GM23338 (cell line): Measurements from ENCODE around the gene GATA1. TPM values are rescaled to one million over a fixed set of nuclear protein-coding genes. Genes with fewer than 3 reads are reported as not detected.

Source experiments
- ATAC-seq: fragments of 200-7000 bp; cut with Tn5 transposase; 3 replicates; pipeline ENCODE4 v1.9.1; 2020
- DNase-seq: peaks from one replicate; pipeline ENCODE4 v3.0.0-alpha.2; 2015; ENCODE audit warnings: low spot score
- H2AFZ ChIP-seq: fragments of 200-600 bp; sonication (generic); 2 replicates; pipeline ENCODE4 v1.8.0; 2016; ENCODE audit warnings: antibody characterized with exemption, mild to moderate bottlenecking, moderate library complexity
- H3F3A ChIP-seq: fragments of 200-600 bp; sonication (generic); replicated peaks from 2 replicates; pipeline ENCODE4 v1.8.0; 2017; ENCODE audit warnings: antibody characterized with exemption, mixed run types, low read depth
- H3K27ac ChIP-seq: fragments of 200-600 bp; sonication (generic); 2 replicates; pipeline ENCODE4 v1.6.1; 2016; ENCODE audit warnings: low read depth
- H3K27me3 ChIP-seq: fragments of 200-600 bp; sonication (generic); 2 replicates; pipeline ENCODE4 v1.8.0; 2016; ENCODE audit warnings: mild to moderate bottlenecking, mixed run types, moderate library complexity; ENCODE audit not compliant: insufficient read depth
- H3K36me3 ChIP-seq: fragments of 200-600 bp; sonication (generic); 2 replicates; pipeline ENCODE4 v1.8.0; 2016; ENCODE audit warnings: mild to moderate bottlenecking; ENCODE audit not compliant: insufficient read depth
- H3K4me1 ChIP-seq: fragments of 200-600 bp; sonication (generic); 2 replicates; pipeline ENCODE4 v1.8.0; 2016; ENCODE audit warnings: mild to moderate bottlenecking, moderate library complexity; ENCODE audit not compliant: insufficient read depth
- H3K4me2 ChIP-seq: fragments of 200-600 bp; sonication (generic); 2 replicates; pipeline ENCODE4 v1.7.1; 2017; ENCODE audit warnings: mixed run types
- H3K4me3 ChIP-seq: fragments of 200-600 bp; sonication (generic); 2 replicates; pipeline ENCODE4 v1.6.1; 2016; ENCODE audit warnings: mixed run types
- H3K79me2 ChIP-seq: fragments of 200-600 bp; sonication (generic); replicated peaks from 2 replicates; pipeline ENCODE4 v1.8.0; 2017; ENCODE audit warnings: mild to moderate bottlenecking; ENCODE audit not compliant: insufficient read depth
- H3K9me2 ChIP-seq: fragments of 200-600 bp; sonication (generic); 2 replicates; pipeline ENCODE4 v1.8.0; 2017; ENCODE audit not compliant: insufficient read depth
- H4K20me1 ChIP-seq: fragments of 200-600 bp; sonication (generic); replicated peaks from 2 replicates; pipeline ENCODE4 v1.8.0; 2017; ENCODE audit warnings: mild to moderate bottlenecking; ENCODE audit not compliant: insufficient read depth
- H3K27ac Mint-ChIP-seq: 2 replicates; pipeline ENCODE4 v1.8.0; 2020; ENCODE audit warnings: inconsistent platforms, mild to moderate bottlenecking, moderate library complexity, mixed read lengths
- H3K27me3 Mint-ChIP-seq: 3 replicates; pipeline ENCODE4 v1.8.0; 2022; ENCODE audit warnings: low read depth, mild to moderate bottlenecking, moderate library complexity, mixed read lengths, inconsistent platforms; ENCODE audit not compliant: insufficient read depth, poor library complexity
- H3K36me3 Mint-ChIP-seq: 3 replicates; pipeline ENCODE4 v1.8.0; 2021; ENCODE audit warnings: low read depth, mild to moderate bottlenecking, inconsistent platforms, moderate library complexity, mixed read lengths
- H3K4me1 Mint-ChIP-seq: 3 replicates; pipeline ENCODE4 v1.8.0; 2020; ENCODE audit warnings: mild to moderate bottlenecking, inconsistent platforms, mixed read lengths
- H3K4me3 Mint-ChIP-seq: 3 replicates; pipeline ENCODE4 v1.8.0; 2021; ENCODE audit warnings: moderate library complexity, mild to moderate bottlenecking, inconsistent platforms, mixed read lengths
- H3K9me3 Mint-ChIP-seq: 3 replicates; pipeline ENCODE4 v1.8.0; 2020; ENCODE audit warnings: moderate library complexity, mild to moderate bottlenecking, inconsistent platforms, mixed read lengths
- CREB1 ChIP-seq: fragments of 250-450 bp; sonication (Bioruptor Pico); IDR thresholded peaks from 2 replicates; pipeline ENCODE4 v1.5.0; 2020; ENCODE audit warnings: low read depth, mild to moderate bottlenecking, moderate library complexity
- CTCF ChIP-seq, 2 experiments: fragments of 200-600 bp in 1 of 2; sonication (generic) in 1 of 2; conservative IDR thresholded peaks; 2 replicates each; pipeline versions ENCODE4 v1.5.1 to v1.6.1; 2016 to 2017; ENCODE audit warnings: antibody characterized with exemption in 2 of 2, low read depth in 2 of 2, mild to moderate bottlenecking in 2 of 2, moderate library complexity in 1 of 2
- ETS1 ChIP-seq: IDR thresholded peaks from 2 replicates; pipeline ENCODE4 v1.6.1; 2016; ENCODE audit warnings: antibody characterized with exemption
- EZH2 ChIP-seq: fragments of 200-600 bp; sonication (generic); IDR thresholded peaks from one replicate; pipeline ENCODE4 v1.8.0; 2017; ENCODE audit warnings: antibody characterized with exemption, mild to moderate bottlenecking, low read depth; ENCODE audit not compliant: unreplicated experiment
- EZH2phosphoT487 ChIP-seq: fragments of 200-600 bp; sonication (generic); IDR thresholded peaks from one replicate; pipeline ENCODE4 v1.8.1; 2018; ENCODE audit warnings: antibody characterized with exemption; ENCODE audit not compliant: unreplicated experiment
- JUNB ChIP-seq: IDR thresholded peaks from one replicate; pipeline ENCODE4 v1.6.1; 2016; ENCODE audit warnings: antibody characterized with exemption; ENCODE audit not compliant: unreplicated experiment
- NANOG ChIP-seq: IDR thresholded peaks from 2 replicates; pipeline ENCODE4 v1.6.1; 2016; ENCODE audit warnings: antibody characterized with exemption, borderline replicate concordance
- POLR2AphosphoS5 ChIP-seq: IDR thresholded peaks from 2 replicates; pipeline ENCODE4 v1.6.1; 2016; ENCODE audit warnings: antibody characterized with exemption, low read depth
- REST ChIP-seq: IDR thresholded peaks from one replicate; pipeline ENCODE4 v1.6.1; 2018; ENCODE audit warnings: antibody characterized with exemption; ENCODE audit not compliant: unreplicated experiment
- STAT1 ChIP-seq: IDR thresholded peaks from one replicate; pipeline ENCODE4 v1.6.1; 2016; ENCODE audit warnings: antibody characterized with exemption; ENCODE audit not compliant: unreplicated experiment
- ZNF114 ChIP-seq: fragments of 250-450 bp; sonication (Bioruptor Pico); IDR thresholded peaks from 2 replicates; pipeline ENCODE4 v1.5.0; 2020; ENCODE audit warnings: mild to moderate bottlenecking, moderate library complexity
- ZNF331 ChIP-seq: fragments of 250-450 bp; sonication (Bioruptor Pico); IDR thresholded peaks from 2 replicates; pipeline ENCODE4 v1.5.0; 2020; ENCODE audit warnings: low read depth, mild to moderate bottlenecking, moderate library complexity
- ZNF462 ChIP-seq: fragments of 250-450 bp; sonication (Bioruptor Pico); IDR thresholded peaks from 2 replicates; pipeline ENCODE4 v1.5.0; 2020; ENCODE audit warnings: mild to moderate bottlenecking, moderate library complexity
- polyA plus RNA-seq: library from polyadenylated mRNA; unstranded; fragments of >200 nt; fragmentation: Nextera tagmentation; extraction: Ambion mirVana; gene quantifications from 2 replicates; pipeline ENCODE4 v1.2.1, GENCODE V29; 2016
- total RNA-seq: library from RNA; depleted of rRNA; stranded (reverse); fragments of >200 nt; shearing (Covaris generic); gene quantifications from 2 replicates; pipeline ENCODE4 v1.2.3, GENCODE V29; 2014

GATA1 gene
- total and polyA plus RNA-seq, 2 experiments from 2014 or later = not detected

GRCh38 chrX:48790477-48790876, 4.1 kb downstream of the GATA1 start:
- Histone ChIP-seq H3K4me2 (no peak overlapping the region), H4K20me1 (no peaks in the 10 kb centered on the region), H3K36me3 (no peaks in the 10 kb centered on the region), H3K4me1 (no peaks in the 10 kb centered on the region), H3K9me2 (no peaks in the 10 kb centered on the region), H2AFZ (no peak overlapping the region), H3F3A (no peaks in the 10 kb centered on the region), H3K4me3 (no peak overlapping the region), H3K79me2 (no peaks in the 10 kb centered on the region), H3K27ac (no peak overlapping the region), H3K27me3 (no peaks in the 10 kb centered on the region)
- Mint-ChIP-seq H3K36me3 (no peaks in the 10 kb centered on the region; the same call in 2 of the 3 replicates), H3K4me3 (no peak overlapping the region), H3K27ac (no peak overlapping the region), H3K4me1 (no peaks in the 10 kb centered on the region; the same call in 2 of the 3 replicates), H3K9me3 (no peaks in the 10 kb centered on the region; the same call in 2 of the 3 replicates), H3K27me3 (peaks cover 10% of the 10 kb centered on the region)
- no peak for DNase-seq
- no peak for TF ChIP-seq ZNF114
- TF ChIP-seq STAT1 = no peak
- no peak for TF ChIP-seq ZNF331
- TF ChIP-seq POLR2AphosphoS5 = no peak
- TF ChIP-seq REST = no peak
- no peak for TF ChIP-seq JUNB
- TF ChIP-seq EZH2phosphoT487 = no peak
- TF ChIP-seq ETS1 = no peak
- TF ChIP-seq EZH2 = no peak
- no peak for TF ChIP-seq ZNF462 (CRISPR knock-in tag)
- no peak for TF ChIP-seq CTCF (conservative IDR thresholded peaks at IDR 0.05; ENCODE audit: low read depth in 2 of 2)
- TF ChIP-seq NANOG = no peak
- TF ChIP-seq CREB1 (CRISPR knock-in tag) = no peak
- ATAC-seq = no peak
